Measurements from ENCODE around the gene DGUOK.

The DGUOK gene

GRCh38 chr2:74005786-74006185 is 79.1 kb downstream of the DGUOK start:
- CTCF ChIA-PET: no interaction called here
- POLR2A ChIA-PET: no interaction called here
- DNase-seq (ENCODE audit: extremely low spot score): no peak
- no peak for TF ChIP-seq ZNF384 (IDR thresholded peaks at IDR 0.05)
- TF ChIP-seq ELF4 (IDR thresholded peaks at IDR 0.05): no peak
- TF ChIP-seq TARDBP (IDR thresholded peaks at IDR 0.05): no peak
- TF ChIP-seq FOXM1 (IDR thresholded peaks at IDR 0.05; ENCODE audit: borderline replicate concordance): no peak
- TF ChIP-seq FOXA1 (IDR thresholded peaks at IDR 0.05): no peak
- no peak for TF ChIP-seq FOXK2 (IDR thresholded peaks at IDR 0.05)

GRCh38 chr2:74006459-74006858 is 79.8 kb downstream of the DGUOK start:
- no peak for TF ChIP-seq ARNT (IDR thresholded peaks at IDR 0.05)
- TF ChIP-seq FOXM1 (IDR thresholded peaks at IDR 0.05; ENCODE audit: borderline replicate concordance): no peak
- no peak for TF ChIP-seq ZNF384 (IDR thresholded peaks at IDR 0.05)
- TF ChIP-seq FOXA1 (IDR thresholded peaks at IDR 0.05): no peak
- no peak for TF ChIP-seq PKNOX1 (IDR thresholded peaks at IDR 0.05)
- no peak for TF ChIP-seq L3MBTL2 (conservative IDR thresholded peaks at IDR 0.05)
- TF ChIP-seq FOXK2 (IDR thresholded peaks at IDR 0.05): no peak
- no peak for TF ChIP-seq CTBP1 (IDR thresholded peaks at IDR 0.05; ENCODE audit: borderline replicate concordance)
- no peak for TF ChIP-seq LEF1 (IDR thresholded peaks at IDR 0.05; ENCODE audit: borderline replicate concordance)
- TF ChIP-seq HDGF (IDR thresholded peaks at IDR 0.05; ENCODE audit: borderline replicate concordance): no peak
- no peak for TF ChIP-seq TARDBP (IDR thresholded peaks at IDR 0.05)
- no peak for TF ChIP-seq SUZ12 (IDR thresholded peaks at IDR 0.05)
- no peak for TF ChIP-seq ELF4 (IDR thresholded peaks at IDR 0.05)
- no peak for TF ChIP-seq SP1 (IDR thresholded peaks at IDR 0.05)
- TF ChIP-seq NFRKB (IDR thresholded peaks at IDR 0.05): no peak
- no peak for TF ChIP-seq BHLHE40 (IDR thresholded peaks at IDR 0.05; ENCODE audit: borderline replicate concordance)
- POLR2A ChIA-PET: no interaction called here
- CTCF ChIA-PET: no interaction called here
- DNase-seq (ENCODE audit: extremely low spot score): no peak

GRCh38 chr2:74007121-74007520 is 80.4 kb downstream of the DGUOK start:
- CTCF ChIA-PET: no interaction called here
- DNase-seq (ENCODE audit: extremely low spot score): no peak
- TF ChIP-seq ZNF384 (IDR thresholded peaks at IDR 0.05) (no peak), L3MBTL2 (conservative IDR thresholded peaks at IDR 0.05) (no peak), NFRKB (IDR thresholded peaks at IDR 0.05) (no peak), FOXK2 (IDR thresholded peaks at IDR 0.05) (no peak)
- POLR2A ChIA-PET: interaction anchor here (0.6 kb wide), 1 partner anchor 454 kb away, joined by 3 read pairs; no protein-coding TSS in a partner anchor

GRCh38 chr2:74007711-74008110 is 81.0 kb downstream of the DGUOK start:
- DNase-seq (ENCODE audit: extremely low spot score): no peak
- ChIA-PET POLR2A (no interaction called here), CTCF (no interaction called here)
- TF ChIP-seq NFRKB (IDR thresholded peaks at IDR 0.05): no peak
- TF ChIP-seq FOXM1 (IDR thresholded peaks at IDR 0.05; ENCODE audit: borderline replicate concordance): no peak
- TF ChIP-seq FOXA1 (IDR thresholded peaks at IDR 0.05): no peak
